ENCODE results near the gene TBXT.

The TBXT gene

DNA sequence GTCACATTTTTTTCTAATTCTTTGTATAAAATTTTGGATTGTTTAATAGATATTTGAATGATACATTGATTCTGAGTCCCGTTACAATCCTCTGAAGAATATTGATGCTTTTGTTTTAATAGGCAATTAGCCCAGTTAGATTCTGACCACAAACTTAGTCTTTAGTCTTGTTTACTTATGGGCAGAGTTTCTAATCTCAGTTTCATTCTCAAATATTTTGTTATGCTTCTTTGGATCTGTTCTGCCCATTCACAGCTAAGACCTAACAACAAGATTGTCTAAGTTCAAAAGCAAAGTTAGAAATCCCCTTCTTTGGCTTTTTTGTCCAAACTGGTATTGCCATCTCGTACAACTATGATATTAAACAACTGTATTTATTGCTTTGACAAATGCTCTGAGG is 58.0 kb downstream of the TBXT start:
- Histone ChIP-seq H2AFZ (ENCODE audit: low read depth, low read length, severe bottlenecking) (no peak overlapping the region), H3K79me2 (ENCODE audit: insufficient read depth, low read length) (no peaks in the 10 kb centered on the region), H4K20me1 (ENCODE audit: low read depth, low read length) (no peaks in the 10 kb centered on the region), H3F3A (ENCODE audit: insufficient read depth) (no peaks in the 10 kb centered on the region), H3K27me3 (ENCODE audit: low read length) (no peaks in the 10 kb centered on the region), H3K9me3 (ENCODE audit: insufficient read depth, low read length) (no peaks in the 10 kb centered on the region), H3K4me3 (ENCODE audit: insufficient read depth, low read length, poor library complexity, severe bottlenecking) (no peak overlapping the region), H3K4me2 (ENCODE audit: low read depth, low read length, poor library complexity, severe bottlenecking) (no peak overlapping the region), H3K9me2 (replicated peaks; ENCODE audit: insufficient read depth, low read length) (no peaks in the 10 kb centered on the region), H3K27ac (ENCODE audit: low read depth, low read length) (no peak overlapping the region), H3K9ac (ENCODE audit: low read length) (no peak overlapping the region), H3K36me3 (ENCODE audit: low read length) (no peaks in the 10 kb centered on the region)
- TF ChIP-seq, protein P1, sequence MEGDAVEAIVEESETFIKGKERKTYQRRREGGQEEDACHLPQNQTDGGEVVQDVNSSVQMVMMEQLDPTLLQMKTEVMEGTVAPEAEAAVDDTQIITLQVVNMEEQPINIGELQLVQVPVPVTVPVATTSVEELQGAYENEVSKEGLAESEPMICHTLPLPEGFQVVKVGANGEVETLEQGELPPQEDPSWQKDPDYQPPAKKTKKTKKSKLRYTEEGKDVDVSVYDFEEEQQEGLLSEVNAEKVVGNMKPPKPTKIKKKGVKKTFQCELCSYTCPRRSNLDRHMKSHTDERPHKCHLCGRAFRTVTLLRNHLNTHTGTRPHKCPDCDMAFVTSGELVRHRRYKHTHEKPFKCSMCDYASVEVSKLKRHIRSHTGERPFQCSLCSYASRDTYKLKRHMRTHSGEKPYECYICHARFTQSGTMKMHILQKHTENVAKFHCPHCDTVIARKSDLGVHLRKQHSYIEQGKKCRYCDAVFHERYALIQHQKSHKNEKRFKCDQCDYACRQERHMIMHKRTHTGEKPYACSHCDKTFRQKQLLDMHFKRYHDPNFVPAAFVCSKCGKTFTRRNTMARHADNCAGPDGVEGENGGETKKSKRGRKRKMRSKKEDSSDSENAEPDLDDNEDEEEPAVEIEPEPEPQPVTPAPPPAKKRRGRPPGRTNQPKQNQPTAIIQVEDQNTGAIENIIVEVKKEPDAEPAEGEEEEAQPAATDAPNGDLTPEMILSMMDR (IDR thresholded peaks at IDR 0.05; ENCODE audit: insufficient read depth, low read length, poor library complexity, severe bottlenecking): no peak
- no peak for TF ChIP-seq EZH2phosphoT487 (conservative IDR thresholded peaks at IDR 0.05; ENCODE audit: low read length)
